ACC112 (cell line): ENCODE measurements around the gene GOLGA8M.
"Not testable (repeated sequence)": the region's sequence is repeated elsewhere in the genome, so short reads cannot be mapped to it uniquely, and the experiment has no call there.

ENCODE experiments used
- H2AFZ ChIP-seq: fragments of 200-600 bp; sonication (generic); one replicate; pipeline ENCODE4 v1.6.0; 2017; ENCODE audit warnings: antibody characterized with exemption, low read length; ENCODE audit not compliant: unreplicated experiment
- H3K27ac ChIP-seq: fragments of 200-600 bp; sonication (generic); 2 replicates; pipeline ENCODE4 v1.5.1; 2014; ENCODE audit warnings: low read depth, mild to moderate bottlenecking, antibody characterized with exemption, low read length, moderate library complexity
- H3K27me3 ChIP-seq: fragments of 200-600 bp; sonication (generic); 2 replicates; pipeline ENCODE4 v1.6.1; 2014; ENCODE audit warnings: mild to moderate bottlenecking, antibody characterized with exemption, low read length, moderate library complexity, mixed read lengths; ENCODE audit not compliant: insufficient read depth
- H3K36me3 ChIP-seq: fragments of 200-600 bp; sonication (generic); 2 replicates; pipeline ENCODE4 v1.6.1; 2016; ENCODE audit warnings: mild to moderate bottlenecking, antibody characterized with exemption, low read length, moderate library complexity, mixed read lengths; ENCODE audit not compliant: insufficient read depth
- H3K4me1 ChIP-seq: fragments of 200-600 bp; sonication (generic); one replicate; pipeline ENCODE4 v1.6.1; 2016; ENCODE audit warnings: low read length, mixed read lengths; ENCODE audit not compliant: insufficient read depth, unreplicated experiment, control insufficient read depth
- H3K4me3 ChIP-seq: fragments of 200-600 bp; sonication (generic); 2 replicates; pipeline ENCODE4 v1.5.1; 2014; ENCODE audit warnings: mild to moderate bottlenecking, low read depth, low read length
- H3K79me2 ChIP-seq: fragments of 200-600 bp; sonication (generic); one replicate; pipeline ENCODE4 v1.6.0; 2016; ENCODE audit warnings: low read length; ENCODE audit not compliant: control insufficient read depth, unreplicated experiment, insufficient read depth

GOLGA8M gene, protein sequence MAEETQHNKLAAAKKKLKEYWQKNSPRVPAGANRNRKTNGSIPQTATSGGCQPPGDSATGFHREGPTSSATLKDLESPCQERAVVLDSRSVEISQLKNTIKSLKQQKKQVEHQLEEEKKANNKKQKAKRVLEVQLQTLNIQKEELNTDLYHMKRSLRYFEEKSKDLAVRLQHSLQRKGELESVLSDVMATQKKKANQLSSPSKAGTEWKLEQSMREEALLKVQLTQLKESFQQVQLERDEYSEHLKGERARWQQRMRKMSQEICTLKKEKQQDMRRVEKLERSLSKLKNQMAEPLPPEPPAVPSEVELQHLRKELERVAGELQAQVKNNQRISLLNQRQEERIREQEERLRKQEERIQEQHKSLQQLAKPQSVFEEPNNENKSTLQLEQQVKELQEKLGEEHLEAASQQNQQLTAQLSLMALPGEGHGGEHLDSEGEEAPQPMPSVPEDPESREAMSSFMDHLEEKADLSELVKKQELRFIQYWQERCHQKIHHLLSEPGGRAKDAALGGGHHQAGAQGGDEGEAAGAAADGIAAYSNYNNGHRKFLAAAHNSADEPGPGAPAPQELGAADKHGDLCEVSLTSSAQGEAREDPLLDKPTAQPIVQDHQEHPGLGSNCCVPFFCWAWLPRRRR

DNA sequence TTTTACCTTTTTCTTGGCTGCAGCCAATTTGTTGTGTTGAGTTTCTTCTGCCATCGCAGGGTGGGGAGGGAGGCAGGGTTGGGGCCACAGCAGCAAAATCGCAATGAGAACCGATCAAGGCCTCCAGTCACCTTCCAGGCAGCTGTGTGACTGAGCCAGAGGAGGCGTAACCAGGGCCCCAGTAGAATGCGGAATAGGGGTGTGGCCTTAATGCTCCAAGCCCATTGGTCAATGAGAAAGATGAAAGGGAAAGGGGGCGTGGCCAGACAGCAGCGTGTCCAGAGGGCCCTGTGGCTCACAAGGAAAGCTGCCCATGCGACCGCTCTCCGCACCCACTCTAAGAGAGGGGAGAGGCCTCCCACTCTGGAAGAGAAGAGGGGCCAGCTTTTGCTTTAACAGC lies at the start of gene GOLGA8M:
Gene GOLGA8M, minus strand, starts transcription at position 152 of the 400 bp plus-strand sequence. Its CDS starts 98 bp downstream, at position 54.
- H3K27me3 ChIP-seq, H3K4me3 ChIP-seq, H3K36me3 ChIP-seq, H3K27ac ChIP-seq, H3K4me1 ChIP-seq, H2AFZ ChIP-seq, H3K79me2 ChIP-seq: not testable (repeated sequence)

DNA sequence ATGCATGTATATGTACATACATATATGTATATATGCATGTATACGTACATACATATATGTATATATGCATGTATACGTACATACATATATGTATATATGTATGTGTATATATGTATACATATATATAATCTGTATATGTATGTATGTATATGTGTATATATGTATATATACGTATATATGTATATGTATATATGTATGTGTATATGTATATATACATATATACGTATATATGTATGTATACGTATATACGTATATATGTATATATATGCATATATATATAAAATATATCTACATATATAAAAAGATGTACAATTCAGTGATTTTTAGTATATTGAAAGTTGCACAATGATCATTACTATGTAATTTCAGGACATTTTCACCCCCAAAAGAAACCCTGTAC lies 30.7 kb upstream of the GOLGA8M start:
- not testable (repeated sequence) for H3K27ac ChIP-seq, H3K4me3 ChIP-seq, H3K4me1 ChIP-seq, H2AFZ ChIP-seq, H3K79me2 ChIP-seq, H3K36me3 ChIP-seq, H3K27me3 ChIP-seq

DNA sequence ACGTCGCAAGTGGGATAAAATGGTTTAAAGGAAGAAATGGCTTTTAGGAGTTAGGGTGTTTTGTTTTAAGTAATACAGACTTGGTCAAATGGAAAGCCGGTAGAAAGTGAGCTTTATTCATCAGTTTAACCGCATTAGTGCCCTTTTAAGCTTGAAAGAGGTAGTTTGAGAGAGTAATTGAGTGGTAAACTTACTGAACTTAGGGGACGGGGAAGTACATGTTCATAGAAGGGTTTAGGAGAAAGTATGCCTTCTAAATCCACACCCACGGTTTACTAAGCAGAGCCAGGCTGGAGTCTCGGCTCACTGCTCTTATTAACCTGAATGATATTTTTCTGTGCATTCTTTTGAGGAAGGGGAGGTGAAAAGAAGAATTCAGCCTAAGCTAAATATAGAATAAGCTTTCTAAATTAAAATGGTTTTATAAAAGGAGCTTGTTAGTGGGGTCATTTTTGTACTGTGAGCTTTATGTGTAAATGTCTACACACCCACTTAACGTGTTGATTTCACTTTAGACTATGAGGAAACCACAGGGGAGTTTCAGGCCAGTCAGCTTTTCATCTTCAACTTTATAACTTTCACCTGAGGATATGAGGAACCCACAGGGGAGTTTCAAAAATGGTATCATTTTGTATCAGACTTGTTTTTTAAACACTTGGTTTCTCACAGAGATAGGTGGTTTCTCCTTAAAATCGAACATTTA lies 26.5 kb upstream of the GOLGA8M start:
- not testable (repeated sequence) for H3K4me1 ChIP-seq, H3K36me3 ChIP-seq, H3K27me3 ChIP-seq, H2AFZ ChIP-seq, H3K79me2 ChIP-seq
- Histone ChIP-seq H3K27ac (peak overlapping the region; percentile 50), H3K4me3 (peak overlapping the region; percentile 69)

DNA sequence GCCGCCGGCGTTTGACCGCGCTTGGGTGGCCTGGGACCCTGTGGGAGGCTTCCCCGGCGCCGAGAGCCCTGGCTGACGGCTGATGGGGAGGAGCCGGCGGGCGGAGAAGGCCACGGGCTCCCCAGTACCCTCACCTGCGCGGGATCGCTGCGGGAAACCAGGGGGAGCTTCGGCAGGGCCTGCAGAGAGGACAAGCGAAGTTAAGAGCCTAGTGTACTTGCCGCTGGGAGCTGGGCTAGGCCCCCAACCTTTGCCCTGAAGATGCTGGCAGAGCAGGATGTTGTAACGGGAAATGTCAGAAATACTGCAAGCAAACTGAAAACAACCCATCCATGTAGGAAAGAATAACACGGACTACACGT lies 26.0 kb upstream of the GOLGA8M start:
- Histone ChIP-seq H3K27ac (peak overlapping the region; percentile 50), H3K4me3 (peak overlapping the region; percentile 75)
- H3K36me3 ChIP-seq, H2AFZ ChIP-seq, H3K79me2 ChIP-seq, H3K4me1 ChIP-seq, H3K27me3 ChIP-seq: not testable (repeated sequence)

DNA sequence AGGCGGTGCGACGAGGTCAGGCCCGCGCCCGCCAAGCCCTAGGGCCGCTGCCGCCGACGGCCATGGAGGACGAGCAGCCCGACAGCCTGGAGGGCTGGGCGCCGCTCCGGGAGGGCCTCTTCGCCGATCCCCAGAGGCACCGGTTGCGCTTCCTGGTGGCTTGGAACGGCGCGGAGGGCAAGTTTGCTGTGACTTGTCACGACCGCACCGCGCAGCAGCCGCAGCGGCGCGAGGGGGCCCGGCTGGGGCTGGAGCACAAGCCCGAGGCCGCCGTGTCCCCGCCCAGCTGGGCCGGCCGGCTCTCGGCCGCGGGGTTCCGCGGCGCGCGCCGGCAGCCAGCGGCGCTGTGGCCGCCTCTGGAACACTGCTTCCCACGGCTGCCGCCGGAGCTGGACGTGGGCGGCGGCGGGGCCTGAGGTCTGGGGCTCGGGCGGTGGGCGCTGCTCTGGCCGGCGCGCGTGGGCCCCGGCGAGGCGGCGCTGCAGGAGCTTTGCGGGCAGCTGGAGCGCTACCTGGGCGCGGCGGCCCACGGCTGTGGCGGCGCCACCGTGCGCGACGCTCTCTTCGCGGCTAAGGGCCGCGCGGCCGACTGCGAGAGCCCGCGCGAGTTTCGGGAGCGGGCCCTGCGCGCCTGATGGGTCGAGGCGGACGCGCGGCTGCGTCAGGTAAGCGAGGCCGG lies 25.4 kb upstream of the GOLGA8M start:
- not testable (repeated sequence) for H3K36me3 ChIP-seq, H3K4me1 ChIP-seq, H3K79me2 ChIP-seq, H3K27me3 ChIP-seq, H2AFZ ChIP-seq
- Histone ChIP-seq H3K27ac (peak overlapping the region; percentile 47), H3K4me3 (peak overlapping the region; percentile 75)

DNA sequence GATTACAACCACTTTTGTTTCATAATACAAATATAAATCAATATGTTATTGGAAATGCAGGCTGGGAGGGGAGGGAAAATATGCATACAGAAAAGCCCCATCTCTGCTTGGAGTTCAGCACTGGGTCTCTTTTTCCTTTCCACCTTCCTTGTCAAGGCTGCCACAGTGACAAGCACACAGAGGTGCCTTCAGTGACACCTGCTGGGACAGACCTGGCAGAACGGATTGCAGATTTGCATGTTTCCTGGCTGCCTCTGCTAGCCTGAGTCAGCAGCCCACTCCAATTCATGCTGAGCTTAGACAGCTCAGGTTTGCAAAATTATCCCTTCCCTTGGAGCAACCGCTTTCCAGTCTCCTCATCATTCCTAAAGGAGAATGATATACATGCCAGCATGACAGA lies 15.8 kb upstream of the GOLGA8M start:
- not testable (repeated sequence) for H3K79me2 ChIP-seq, H3K4me3 ChIP-seq, H3K4me1 ChIP-seq, H3K36me3 ChIP-seq, H3K27ac ChIP-seq, H3K27me3 ChIP-seq, H2AFZ ChIP-seq

DNA sequence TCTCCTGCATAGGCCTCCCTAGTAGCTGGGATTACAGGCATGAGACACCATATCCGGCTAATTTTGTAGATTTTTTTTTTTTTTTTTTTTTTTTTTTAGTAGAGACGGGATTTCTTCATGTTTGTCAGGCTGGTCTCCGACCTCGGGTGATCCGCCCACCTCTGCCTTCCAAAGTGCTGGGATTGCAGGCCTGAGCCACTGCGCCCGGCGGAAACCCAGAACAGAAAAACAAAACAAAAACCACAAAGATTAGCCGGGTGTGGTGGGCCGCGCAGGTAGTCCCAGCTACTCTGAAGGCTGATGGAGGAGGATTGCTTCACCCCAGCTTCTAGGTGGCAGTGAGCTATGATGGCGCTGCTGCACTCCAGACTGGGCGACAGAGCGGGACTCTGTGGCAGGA lies 14.8 kb upstream of the GOLGA8M start:
- H3K79me2 ChIP-seq, H3K4me1 ChIP-seq, H3K27me3 ChIP-seq, H3K27ac ChIP-seq, H3K36me3 ChIP-seq, H3K4me3 ChIP-seq, H2AFZ ChIP-seq: not testable (repeated sequence)

DNA sequence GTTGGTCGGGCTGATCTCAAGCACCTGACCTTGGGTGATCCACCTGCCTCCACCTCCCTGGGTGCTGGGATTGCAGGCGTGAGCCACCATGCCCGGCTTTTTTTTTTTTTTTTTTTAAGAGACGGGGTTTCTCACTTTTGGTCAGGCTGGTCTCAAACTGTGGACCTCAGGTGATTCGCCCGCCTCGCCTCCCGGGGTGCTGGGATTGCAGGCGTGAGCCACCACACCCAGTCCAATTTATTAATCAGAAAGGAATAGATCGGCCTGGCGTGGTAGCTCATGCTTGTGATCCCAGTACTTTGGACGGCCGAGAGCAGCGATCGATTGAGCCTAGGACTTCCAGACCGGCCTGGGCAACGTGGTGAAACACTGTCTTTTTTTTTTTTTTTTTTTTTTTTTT lies 13.9 kb upstream of the GOLGA8M start:
- H3K36me3 ChIP-seq = no peaks in the 10 kb centered on the region
- H2AFZ ChIP-seq = no peak overlapping the region
- H3K4me3 ChIP-seq = no peak overlapping the region
- H3K79me2 ChIP-seq = no peaks in the 10 kb centered on the region
- peaks cover 4% of the 10 kb centered on the region for H3K4me1 ChIP-seq
- H3K27ac ChIP-seq = no peak overlapping the region
- no peaks in the 10 kb centered on the region for H3K27me3 ChIP-seq

DNA sequence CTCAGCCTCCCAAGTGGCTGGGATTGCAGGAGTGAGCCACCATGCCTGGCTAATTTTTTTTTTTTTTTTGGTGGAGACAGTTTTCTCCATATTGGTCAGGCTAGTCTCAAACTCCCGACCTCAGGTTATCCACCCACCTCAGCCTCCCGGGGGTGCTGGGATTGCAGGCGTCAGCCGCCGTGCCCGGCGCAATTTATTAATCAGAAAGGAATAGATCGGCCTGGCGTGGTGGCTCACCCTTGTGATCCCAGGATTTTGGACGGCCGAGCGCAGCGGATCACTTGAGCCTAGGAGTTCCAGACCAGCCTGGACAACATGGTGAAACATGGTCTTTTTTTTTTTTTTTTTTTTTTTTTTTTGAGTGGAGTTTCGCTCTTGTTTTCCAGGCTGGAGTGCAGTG lies 13.3 kb upstream of the GOLGA8M start:
- H3K4me3 ChIP-seq = no peak overlapping the region
- no peaks in the 10 kb centered on the region for H3K27me3 ChIP-seq

DNA sequence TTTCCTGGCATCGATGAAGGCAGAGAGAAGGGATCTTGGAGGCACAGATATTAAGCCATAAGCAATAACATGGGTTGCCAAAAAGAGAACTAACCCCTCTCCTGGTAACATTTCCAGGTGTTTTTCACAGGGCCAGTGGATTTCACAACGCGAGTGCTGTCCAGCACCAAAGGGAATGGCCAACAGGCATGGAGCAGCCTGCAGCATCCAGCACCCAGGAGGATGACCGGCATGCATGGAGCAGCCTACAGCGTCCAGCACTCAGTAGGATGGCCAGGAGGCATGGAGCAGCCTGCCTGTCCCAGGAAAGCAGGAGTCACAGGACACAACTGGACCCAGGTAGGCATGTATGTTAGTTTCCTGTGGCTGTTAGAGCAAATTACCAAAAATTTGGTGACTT lies 11.8 kb upstream of the GOLGA8M start:
- not testable (repeated sequence) for H2AFZ ChIP-seq, H3K27me3 ChIP-seq, H3K4me3 ChIP-seq, H3K79me2 ChIP-seq, H3K36me3 ChIP-seq, H3K27ac ChIP-seq, H3K4me1 ChIP-seq

More for the DNA sequence above, 13.3 kb upstream of the GOLGA8M start:
- Histone ChIP-seq H2AFZ (no peak overlapping the region), H3K79me2 (no peaks in the 10 kb centered on the region), H3K4me1 (peaks cover 4% of the 10 kb centered on the region), H3K27ac (no peak overlapping the region), H3K36me3 (no peaks in the 10 kb centered on the region)
